K562 (cell line): ENCODE results near the gene CSNK1A1. TPM values are rescaled to one million over a fixed set of nuclear protein-coding genes. Genes with fewer than 3 reads are reported as not detected.

Experiments used
- ATF4 ChIP-seq: fragments of 450-650 bp; formaldehyde crosslinking; IDR thresholded peaks from 2 replicates; pipeline ENCODE4 v1.4.0; 2022; ENCODE audit warnings: mild to moderate bottlenecking, moderate library complexity
- ELK3 ChIP-seq: fragments of 450-650 bp; formaldehyde crosslinking; IDR thresholded peaks from 2 replicates; pipeline ENCODE4 v1.4.0; 2020; ENCODE audit warnings: mild to moderate bottlenecking
- EP300 ChIP-seq: IDR thresholded peaks from 2 replicates; pipeline ENCODE4 v1.6.1; 2012; ENCODE audit warnings: low read length, improper control_type of control experiment
- FOSL1 ChIP-seq: fragments of 200-800 bp; sonication (Bioruptor generic); conservative IDR thresholded peaks from 2 replicates; pipeline ENCODE4 v1.6.1; 2016; ENCODE audit warnings: missing genetic modification characterization, missing compliant biosample characterization
- GABPA ChIP-seq: fragments of 200-800 bp; sonication (Bioruptor generic); conservative IDR thresholded peaks from 2 replicates; pipeline ENCODE4 v1.6.1; 2016; ENCODE audit warnings: low read depth, missing genetic modification characterization, missing compliant biosample characterization
- GTF3C2 ChIP-seq: IDR thresholded peaks from 3 replicates; pipeline ENCODE4 v1.6.1; 2011; ENCODE audit warnings: borderline replicate concordance, mild to moderate bottlenecking, moderate library complexity; ENCODE audit not compliant: insufficient read length; ENCODE audit errors: extremely low read depth
- HDAC8 ChIP-seq: fragments of 450-650 bp; IDR thresholded peaks from 2 replicates; pipeline ENCODE4 v1.6.1; 2016; ENCODE audit warnings: mild to moderate bottlenecking, missing genetic modification characterization, moderate library complexity, missing compliant biosample characterization
- NCOA4 ChIP-seq: fragments of 450-650 bp; IDR thresholded peaks from 2 replicates; pipeline ENCODE4 v1.6.1; 2018; ENCODE audit warnings: mild to moderate bottlenecking; ENCODE audit not compliant: partially characterized antibody
- NCOR1 ChIP-seq: fragments of 450-650 bp; IDR thresholded peaks from 2 replicates; pipeline ENCODE4 v1.6.1; 2016; ENCODE audit warnings: mild to moderate bottlenecking, moderate library complexity
- NELFE ChIP-seq: IDR thresholded peaks from 2 replicates; pipeline ENCODE4 v1.6.1; 2011; ENCODE audit warnings: mild to moderate bottlenecking; ENCODE audit not compliant: insufficient read depth, insufficient read length
- NEUROD1 ChIP-seq: fragments of 150-350 bp; IDR thresholded peaks from 2 replicates; pipeline ENCODE4 v1.6.1; 2014; ENCODE audit warnings: borderline replicate concordance, low read length, low read depth; ENCODE audit not compliant: partially characterized antibody
- PHB2 ChIP-seq: fragments of 450-650 bp; IDR thresholded peaks from 2 replicates; pipeline ENCODE4 v1.6.1; 2017; ENCODE audit warnings: low read depth
- RBM25 ChIP-seq: fragments of 200-400 bp; formaldehyde crosslinking; IDR thresholded peaks from 2 replicates; pipeline ENCODE4 v1.6.1; 2018; ENCODE audit warnings: low read length, low read depth, moderate library complexity; ENCODE audit not compliant: severe bottlenecking
- SPI1 ChIP-seq: IDR thresholded peaks from 2 replicates; pipeline ENCODE4 v1.6.1; 2011; ENCODE audit warnings: low read depth, low read length, control low read depth, borderline replicate concordance
- TCF7 ChIP-seq: sonication (generic); IDR thresholded peaks from 2 replicates; pipeline ENCODE4 v1.6.1; 2016; ENCODE audit warnings: antibody characterized with exemption, borderline replicate concordance
- ZBTB43 ChIP-seq: sonication (generic); formaldehyde crosslinking; IDR thresholded peaks from 2 replicates; pipeline ENCODE4 v1.8.0; 2023; ENCODE audit warnings: mild to moderate bottlenecking, missing genetic modification reagents
- ZFP30 ChIP-seq: fragments of 250-450 bp; sonication (Bioruptor Pico); IDR thresholded peaks from 2 replicates; pipeline ENCODE4 v1.8.0; 2022; ENCODE audit warnings: moderate library complexity, mild to moderate bottlenecking, inconsistent platforms, borderline replicate concordance
- ZNF79 ChIP-seq: fragments of 250-450 bp; sonication (Bioruptor Pico); IDR thresholded peaks from 2 replicates; pipeline ENCODE4 v1.4.0; 2020; ENCODE audit warnings: low read depth, mild to moderate bottlenecking, moderate library complexity
- ZSCAN29 ChIP-seq: fragments of 450-650 bp; IDR thresholded peaks from 2 replicates; pipeline ENCODE4 v1.6.1; 2017
- polyA plus RNA-seq, 8 experiments: library from polyadenylated mRNA; depleted of rRNA in 4 of 8; stranded (reverse) in 5 of 8; unstranded in 3 of 8; fragments of >200 nt; fragmentation: Nextera tagmentation in 2 of 8; fragmentation: Illumina TruSeq in 1 of 8; extraction: Ambion mirVana in 2 of 8; extraction: Trizol in 1 of 8; gene quantifications; 2 replicates each; pipeline versions ENCODE4 v1.2.1 to v1.2.3, GENCODE V29; 2011 to 2014; ENCODE audit warnings: inconsistent platforms in 1 of 8, missing spikeins in 1 of 8
- total RNA-seq, 7 experiments: library from RNA; depleted of rRNA in 6 of 7; stranded (reverse); fragments of >200 nt in 6 of 7; fragmentation: Illumina TruSeq in 2 of 7; extraction: Trizol in 2 of 7; gene quantifications; 2 replicates each; pipeline versions ENCODE4 v1.2.1 to v1.2.3, GENCODE V29; 2011 to 2021; ENCODE audit warnings: low replicate concordance in 1 of 7

The CSNK1A1 gene
- total and polyA plus RNA-seq, 9 of the 15 experiments (the other 6 are each of a cell fraction or from before 2014, with no cell fraction given): 49.1 to 196 (median 154) TPM

- no peak for TF ChIP-seq ZFP30 (CRISPR knock-in tag)
- TF ChIP-seq ELK3 (CRISPR knock-in tag): no peak
- no peak; the same call in 1 of the 2 replicates for TF ChIP-seq GABPA (tag)
- peak; percentile 99 for TF ChIP-seq SPI1
- no peak for TF ChIP-seq NEUROD1
- no peak for TF ChIP-seq TCF7
- TF ChIP-seq PHB2: no peak
- TF ChIP-seq RBM25: no peak
- TF ChIP-seq ZNF79: 0 out of 2 replicates have a peak, but pooled peaks have one; percentile 10
- no peak for TF ChIP-seq HDAC8 (tag)
- no peak for TF ChIP-seq ATF4 (CRISPR knock-in tag)
- no peak for TF ChIP-seq GTF3C2
- no peak for TF ChIP-seq EP300
- no peak for TF ChIP-seq ZSCAN29
- TF ChIP-seq ZBTB43: no peak
- TF ChIP-seq NCOA4: no peak
- TF ChIP-seq NELFE: no peak
- TF ChIP-seq FOSL1 (tag): peak; percentile 55; the same call in 1 of the 2 replicates
- no peak for TF ChIP-seq NCOR1
Measured at GRCh38 chr5:149549461-149550267, 1.6 kb downstream of the CSNK1A1 start (continued).
